Right ventricle myocardium inferior (tissue), 1 donor: ENCODE results near the gene SPZ1. TPM values are rescaled to one million over a fixed set of nuclear protein-coding genes. Genes with fewer than 3 reads are reported as not detected.
"Not testable (repeated sequence)": the region's sequence is repeated elsewhere in the genome, so short reads cannot be mapped to it uniquely, and the experiment has no call there.

Experiments
- ATAC-seq: fragments of 200-7000 bp; cut with Tn5 transposase; one replicate; pipeline ENCODE4 v1.9.1; 2020; ENCODE audit warnings: mild to moderate bottlenecking, moderate library complexity
- DNase-seq: peaks from one replicate; pipeline ENCODE4 v3.0.0; 2021; ENCODE audit errors: missing footprints
- intact Hi-C: fragments of 100-400 bp; cut with DNase I; formaldehyde crosslinking; loops from one replicate; pipeline ENCODE4 v1.11.0; 2022
- long read RNA-seq: library from polyadenylated mRNA; unstranded; transcript quantifications from one replicate; pipeline ENCODE4 v2.0.0, GENCODE V29; 2021
- total RNA-seq: library from RNA; stranded (reverse); fragmentation: NEBNext Ultra II Directional; extraction: Animal tissue kit (Norgen Biotek cat#: 25700); gene quantifications from one replicate; pipeline ENCODE4 v1.2.1, GENCODE V29; 2021
- donor health status: DM: no; HTN: yes; CAD: no; lungs with severe emphysema.

SPZ1 gene
- not detected for total RNA-seq
- long read RNA-seq, result 0 reads

- intact Hi-C loops, result no loop called here
These were observed at the start of gene SPZ1 for GRCh38 chr5:80319702-80320101. TSS of gene SPZ1 (plus strand) at chr5:80320002. CDS start at chr5:80320216, 214 bp downstream.

GRCh38 chr5:80270543-80270942, 49.3 kb upstream of the SPZ1 start:
- DNase-seq, ATAC-seq, intact Hi-C loops: not testable (repeated sequence)

More at GRCh38 chr5:80319702-80320101, at the start of gene SPZ1:
- ATAC-seq, result no peak
- DNase-seq, result no peak

GRCh38 chr5:80275347-80275746, 44.5 kb upstream of the SPZ1 start:
- DNase-seq (no peak), ATAC-seq (no peak)
- intact Hi-C loops, result loop anchor here (2.0 kb wide), 1 partner anchor 185 kb away; no protein-coding TSS in a partner anchor

- intact Hi-C loops, result no loop called here
- ATAC-seq (no peak), DNase-seq (no peak)
These were observed 43.6 kb upstream of the SPZ1 start for GRCh38 chr5:80276186-80276585.

DNA sequence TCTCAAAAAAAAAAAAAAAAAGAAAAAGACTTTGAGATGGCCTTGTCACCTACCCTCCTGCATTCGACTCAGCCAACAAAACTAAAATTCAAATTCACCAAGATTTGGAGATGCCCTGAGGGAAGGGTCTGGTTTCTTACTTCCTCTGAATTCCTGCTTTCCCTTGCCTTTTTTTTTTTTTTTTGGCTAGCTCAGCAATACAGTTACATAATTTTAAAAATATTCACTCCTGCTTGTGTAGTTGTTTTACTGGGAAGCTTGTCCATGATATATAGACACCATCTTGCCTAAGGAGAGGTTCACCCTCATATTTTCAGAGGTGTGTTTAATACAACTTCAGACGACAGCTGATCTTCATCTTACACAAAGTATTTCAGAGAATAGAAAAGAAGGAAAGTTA, 42.6 kb upstream of the SPZ1 start:
- DNase-seq, result no peak

DNA sequence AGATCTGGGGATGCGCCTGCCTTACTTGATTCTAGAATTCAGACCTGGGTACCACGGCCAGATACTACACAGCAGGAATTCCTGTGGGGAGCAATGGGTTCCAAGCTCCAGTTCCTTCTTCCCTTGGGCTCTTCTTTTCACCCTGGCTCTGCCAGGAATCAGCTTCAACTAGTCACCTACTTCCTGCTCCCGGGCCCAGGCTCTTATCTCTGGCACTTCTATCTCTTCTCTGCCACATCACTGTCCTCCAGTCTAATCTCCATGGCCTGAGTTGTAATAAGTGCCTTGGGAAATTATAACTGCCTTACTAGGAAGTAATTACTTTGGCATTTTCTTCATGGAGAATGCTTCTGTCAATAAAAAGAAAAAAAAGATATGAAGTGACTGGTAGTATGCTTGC, 37.7 kb upstream of the SPZ1 start:
- intact Hi-C loops, result no loop called here
- ATAC-seq (no peak), DNase-seq (no peak)

More for the DNA sequence above, 42.6 kb upstream of the SPZ1 start:
- intact Hi-C loops, result no loop called here
- ATAC-seq, result no peak

GRCh38 chr5:80283360-80283759, 36.4 kb upstream of the SPZ1 start:
- no peak for ATAC-seq
- no peak for DNase-seq
- intact Hi-C loops, result no loop called here

DNA sequence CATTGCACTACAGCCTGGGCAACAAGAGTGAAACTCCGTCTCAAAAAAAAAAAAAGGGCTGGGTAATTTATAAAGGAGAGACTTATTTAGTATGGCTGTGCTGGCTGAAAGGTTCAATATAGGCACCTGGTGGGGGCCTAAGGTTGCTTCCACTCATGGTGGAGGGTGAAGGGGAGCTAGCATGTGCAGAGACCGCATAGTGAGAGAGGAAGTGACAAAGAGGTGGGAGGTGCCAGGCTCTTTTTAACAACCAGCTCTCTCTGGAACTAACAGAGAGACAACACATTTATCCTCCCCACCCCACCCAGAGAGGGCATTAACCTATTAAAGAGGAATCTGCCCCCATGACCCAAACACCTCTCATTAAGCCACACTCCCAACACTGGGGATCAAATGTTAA, 35.1 kb upstream of the SPZ1 start:
- no peak for ATAC-seq
- no peak for DNase-seq
- intact Hi-C loops, result no loop called here

GRCh38 chr5:80288177-80288576, 31.6 kb upstream of the SPZ1 start:
- intact Hi-C loops, result no loop called here
- no peak for DNase-seq
- ATAC-seq, result no peak

- DNase-seq (no peak), ATAC-seq (no peak)
- intact Hi-C loops, result no loop called here
These were observed 30.5 kb upstream of the SPZ1 start for GRCh38 chr5:80289320-80289719.

GRCh38 chr5:80291761-80292160, 28.0 kb upstream of the SPZ1 start:
- no peak for ATAC-seq
- no peak for DNase-seq

GRCh38 chr5:80296121-80296520, 23.7 kb upstream of the SPZ1 start:
- DNase-seq (no peak), ATAC-seq (no peak)
- intact Hi-C loops, result no loop called here

More at GRCh38 chr5:80291761-80292160, 28.0 kb upstream of the SPZ1 start:
- intact Hi-C loops, result no loop called here

GRCh38 chr5:80299601-80300000, 20.2 kb upstream of the SPZ1 start:
- intact Hi-C loops, result no loop called here
- no peak for ATAC-seq
- no peak for DNase-seq

DNA sequence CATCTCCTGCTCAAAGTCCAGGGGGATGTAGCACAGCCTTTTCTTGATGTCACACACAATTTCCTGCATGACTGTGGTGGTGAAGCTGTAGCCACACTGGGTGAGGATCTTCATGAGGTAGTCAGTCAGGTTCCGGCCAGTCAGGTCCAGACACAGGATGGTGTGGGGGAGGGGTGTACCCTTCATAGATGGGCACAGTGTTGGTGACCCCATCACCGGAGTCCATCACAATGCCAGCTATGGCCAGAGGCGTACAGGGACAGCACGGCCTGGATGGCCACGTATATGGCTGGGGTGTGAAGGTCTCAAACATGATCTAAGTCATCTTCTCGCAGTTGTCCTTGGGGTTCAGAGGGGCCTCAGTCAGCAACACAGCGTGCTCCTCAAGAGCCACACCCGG, 19.7 kb upstream of the SPZ1 start:
- intact Hi-C loops, result no loop called here
- DNase-seq, result no peak
- ATAC-seq, result no peak

GRCh38 chr5:80300796-80301195, 19.0 kb upstream of the SPZ1 start:
- intact Hi-C loops, DNase-seq, ATAC-seq: not testable (repeated sequence)

DNA sequence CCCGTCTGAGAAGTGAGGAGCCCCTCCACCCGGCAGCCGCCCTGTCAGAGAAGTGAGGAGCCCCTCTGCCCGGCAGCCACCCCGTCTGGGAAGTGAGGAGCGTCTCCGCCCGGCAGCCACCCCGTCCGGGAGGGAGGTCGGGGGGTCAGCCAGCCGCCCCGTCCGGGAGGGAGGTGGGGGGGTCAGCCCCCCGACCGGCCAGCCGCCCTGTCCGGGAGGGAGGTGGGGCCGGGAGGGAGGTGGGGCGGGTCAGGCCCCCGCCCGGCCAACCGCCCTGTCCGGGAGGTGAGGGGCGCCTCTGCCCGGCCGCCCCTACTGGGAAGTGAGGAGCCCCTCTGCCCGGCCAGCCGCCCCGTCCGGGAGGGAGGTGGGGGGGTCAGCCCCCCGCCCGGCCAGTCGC, 18.5 kb upstream of the SPZ1 start:
- DNase-seq, ATAC-seq, intact Hi-C loops: not testable (repeated sequence)

- intact Hi-C loops, result no loop called here
- no peak for DNase-seq
- no peak for ATAC-seq
These were observed 17.2 kb upstream of the SPZ1 start for GRCh38 chr5:80302636-80303035.

DNA sequence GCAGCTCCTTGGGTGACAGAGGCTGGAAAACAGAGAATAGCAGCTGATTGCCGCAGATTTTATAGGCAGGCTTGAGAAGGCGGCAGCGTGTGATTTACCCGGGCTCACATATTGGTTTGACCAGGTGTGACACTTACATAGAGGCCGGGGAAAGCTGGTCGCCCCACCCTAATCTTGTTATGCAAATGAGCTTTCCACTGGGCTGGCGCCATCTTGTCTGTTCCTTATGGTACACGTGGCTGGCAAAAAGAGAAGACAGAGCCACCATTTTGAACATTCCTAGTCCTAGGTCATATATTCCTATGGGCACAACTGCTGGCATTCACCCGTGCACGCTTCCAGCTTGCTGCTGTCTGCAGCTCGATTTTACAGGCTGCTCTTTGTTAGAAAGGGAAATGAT, 11.3 kb upstream of the SPZ1 start:
- intact Hi-C loops, result no loop called here
- no peak for DNase-seq
- no peak for ATAC-seq

GRCh38 chr5:80309871-80310665, 9.7 kb upstream of the SPZ1 start:
- DNase-seq (peak; percentile 71), ATAC-seq (no peak)
- intact Hi-C loops, result no loop called here

GRCh38 chr5:80315244-80315643, 4.6 kb upstream of the SPZ1 start:
- DNase-seq (no peak), ATAC-seq (no peak)
- intact Hi-C loops, result no loop called here

- intact Hi-C loops, result no loop called here
- no peak for DNase-seq
- no peak for ATAC-seq
These were observed 1.6 kb upstream of the SPZ1 start for GRCh38 chr5:80318212-80318611.
